Measurements from ENCODE around the gene SMIM23. TPM values are rescaled to one million over a fixed set of nuclear protein-coding genes. Genes with fewer than 3 reads are reported as not detected.

SMIM23 gene
- total and polyA plus RNA-seq, 2 experiments from 2014 or later: not detected

DNA sequence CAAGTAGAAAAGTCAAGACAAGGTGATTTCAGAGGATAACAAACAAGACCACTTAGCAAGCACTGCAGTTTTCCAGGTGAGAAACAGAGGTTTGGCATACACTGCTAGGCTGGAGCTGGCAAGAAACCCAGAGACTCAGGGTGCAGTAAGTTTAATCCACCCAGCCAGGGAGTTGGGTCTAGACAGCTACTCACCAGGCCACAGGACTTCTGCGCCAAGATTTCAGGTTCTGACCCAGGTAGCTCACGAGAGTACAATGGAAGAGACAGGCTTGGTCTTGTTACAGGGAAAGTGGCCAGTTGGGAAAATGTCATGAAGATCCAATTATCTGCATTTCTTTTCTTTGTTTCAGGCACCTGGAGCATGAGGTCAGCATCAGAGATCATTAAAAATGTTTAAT, 9.8 kb downstream of the SMIM23 start (continued):
- TF ChIP-seq, protein P1, sequence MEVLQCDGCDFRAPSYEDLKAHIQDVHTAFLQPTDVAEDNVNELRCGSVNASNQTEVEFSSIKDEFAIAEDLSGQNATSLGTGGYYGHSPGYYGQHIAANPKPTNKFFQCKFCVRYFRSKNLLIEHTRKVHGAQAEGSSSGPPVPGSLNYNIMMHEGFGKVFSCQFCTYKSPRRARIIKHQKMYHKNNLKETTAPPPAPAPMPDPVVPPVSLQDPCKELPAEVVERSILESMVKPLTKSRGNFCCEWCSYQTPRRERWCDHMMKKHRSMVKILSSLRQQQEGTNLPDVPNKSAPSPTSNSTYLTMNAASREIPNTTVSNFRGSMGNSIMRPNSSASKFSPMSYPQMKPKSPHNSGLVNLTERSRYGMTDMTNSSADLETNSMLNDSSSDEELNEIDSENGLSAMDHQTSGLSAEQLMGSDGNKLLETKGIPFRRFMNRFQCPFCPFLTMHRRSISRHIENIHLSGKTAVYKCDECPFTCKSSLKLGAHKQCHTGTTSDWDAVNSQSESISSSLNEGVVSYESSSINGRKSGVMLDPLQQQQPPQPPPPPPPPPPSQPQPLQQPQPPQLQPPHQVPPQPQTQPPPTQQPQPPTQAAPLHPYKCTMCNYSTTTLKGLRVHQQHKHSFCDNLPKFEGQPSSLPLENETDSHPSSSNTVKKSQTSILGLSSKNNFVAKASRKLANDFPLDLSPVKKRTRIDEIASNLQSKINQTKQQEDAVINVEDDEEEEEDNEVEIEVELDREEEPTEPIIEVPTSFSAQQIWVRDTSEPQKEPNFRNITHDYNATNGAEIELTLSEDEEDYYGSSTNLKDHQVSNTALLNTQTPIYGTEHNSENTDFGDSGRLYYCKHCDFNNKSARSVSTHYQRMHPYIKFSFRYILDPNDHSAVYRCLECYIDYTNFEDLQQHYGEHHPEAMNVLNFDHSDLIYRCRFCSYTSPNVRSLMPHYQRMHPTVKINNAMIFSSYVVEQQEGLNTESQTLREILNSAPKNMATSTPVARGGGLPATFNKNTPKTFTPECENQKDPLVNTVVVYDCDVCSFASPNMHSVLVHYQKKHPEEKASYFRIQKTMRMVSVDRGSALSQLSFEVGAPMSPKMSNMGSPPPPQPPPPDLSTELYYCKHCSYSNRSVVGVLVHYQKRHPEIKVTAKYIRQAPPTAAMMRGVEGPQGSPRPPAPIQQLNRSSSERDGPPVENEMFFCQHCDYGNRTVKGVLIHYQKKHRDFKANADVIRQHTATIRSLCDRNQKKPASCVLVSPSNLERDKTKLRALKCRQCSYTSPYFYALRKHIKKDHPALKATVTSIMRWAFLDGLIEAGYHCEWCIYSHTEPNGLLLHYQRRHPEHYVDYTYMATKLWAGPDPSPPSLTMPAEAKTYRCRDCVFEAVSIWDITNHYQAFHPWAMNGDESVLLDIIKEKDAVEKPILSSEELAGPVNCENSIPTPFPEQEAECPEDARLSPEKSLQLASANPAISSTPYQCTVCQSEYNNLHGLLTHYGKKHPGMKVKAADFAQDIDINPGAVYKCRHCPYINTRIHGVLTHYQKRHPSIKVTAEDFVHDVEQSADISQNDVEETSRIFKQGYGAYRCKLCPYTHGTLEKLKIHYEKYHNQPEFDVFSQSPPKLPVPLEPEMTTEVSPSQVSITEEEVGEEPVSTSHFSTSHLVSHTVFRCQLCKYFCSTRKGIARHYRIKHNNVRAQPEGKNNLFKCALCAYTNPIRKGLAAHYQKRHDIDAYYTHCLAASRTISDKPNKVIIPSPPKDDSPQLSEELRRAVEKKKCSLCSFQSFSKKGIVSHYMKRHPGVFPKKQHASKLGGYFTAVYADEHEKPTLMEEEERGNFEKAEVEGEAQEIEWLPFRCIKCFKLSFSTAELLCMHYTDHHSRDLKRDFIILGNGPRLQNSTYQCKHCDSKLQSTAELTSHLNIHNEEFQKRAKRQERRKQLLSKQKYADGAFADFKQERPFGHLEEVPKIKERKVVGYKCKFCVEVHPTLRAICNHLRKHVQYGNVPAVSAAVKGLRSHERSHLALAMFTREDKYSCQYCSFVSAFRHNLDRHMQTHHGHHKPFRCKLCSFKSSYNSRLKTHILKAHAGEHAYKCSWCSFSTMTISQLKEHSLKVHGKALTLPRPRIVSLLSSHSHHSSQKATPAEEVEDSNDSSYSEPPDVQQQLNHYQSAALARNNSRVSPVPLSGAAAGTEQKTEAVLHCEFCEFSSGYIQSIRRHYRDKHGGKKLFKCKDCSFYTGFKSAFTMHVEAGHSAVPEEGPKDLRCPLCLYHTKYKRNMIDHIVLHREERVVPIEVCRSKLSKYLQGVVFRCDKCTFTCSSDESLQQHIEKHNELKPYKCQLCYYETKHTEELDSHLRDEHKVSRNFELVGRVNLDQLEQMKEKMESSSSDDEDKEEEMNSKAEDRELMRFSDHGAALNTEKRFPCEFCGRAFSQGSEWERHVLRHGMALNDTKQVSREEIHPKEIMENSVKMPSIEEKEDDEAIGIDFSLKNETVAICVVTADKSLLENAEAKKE (CRISPR knock-in tag; IDR thresholded peaks at IDR 0.05): no peak
- no peak for TF ChIP-seq JUNB (IDR thresholded peaks at IDR 0.05; ENCODE audit: unreplicated experiment)
- no peak for TF ChIP-seq NANOG (IDR thresholded peaks at IDR 0.05; ENCODE audit: borderline replicate concordance)
- TF ChIP-seq, protein P2, sequence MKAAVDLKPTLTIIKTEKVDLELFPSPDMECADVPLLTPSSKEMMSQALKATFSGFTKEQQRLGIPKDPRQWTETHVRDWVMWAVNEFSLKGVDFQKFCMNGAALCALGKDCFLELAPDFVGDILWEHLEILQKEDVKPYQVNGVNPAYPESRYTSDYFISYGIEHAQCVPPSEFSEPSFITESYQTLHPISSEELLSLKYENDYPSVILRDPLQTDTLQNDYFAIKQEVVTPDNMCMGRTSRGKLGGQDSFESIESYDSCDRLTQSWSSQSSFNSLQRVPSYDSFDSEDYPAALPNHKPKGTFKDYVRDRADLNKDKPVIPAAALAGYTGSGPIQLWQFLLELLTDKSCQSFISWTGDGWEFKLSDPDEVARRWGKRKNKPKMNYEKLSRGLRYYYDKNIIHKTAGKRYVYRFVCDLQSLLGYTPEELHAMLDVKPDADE (IDR thresholded peaks at IDR 0.05): no peak
- TF ChIP-seq ZNF331 (CRISPR knock-in tag; IDR thresholded peaks at IDR 0.05; ENCODE audit: low read depth): no peak
- TF ChIP-seq ZNF114 (CRISPR knock-in tag; IDR thresholded peaks at IDR 0.05): no peak
- no peak for TF ChIP-seq EZH2phosphoT487 (IDR thresholded peaks at IDR 0.05; ENCODE audit: unreplicated experiment)
- TF ChIP-seq POLR2AphosphoS5 (IDR thresholded peaks at IDR 0.05; ENCODE audit: low read depth): no peak
- TF ChIP-seq STAT1 (IDR thresholded peaks at IDR 0.05; ENCODE audit: unreplicated experiment): no peak
- no peak for TF ChIP-seq EZH2 (IDR thresholded peaks at IDR 0.05; ENCODE audit: low read depth, unreplicated experiment)
- no peak for TF ChIP-seq CTCF (conservative IDR thresholded peaks at IDR 0.05; ENCODE audit: low read depth in 2 of 2)
